HG02642 (cell line): ENCODE data around the gene FBXO9.

Source experiments
- ATAC-seq: cut with Tn5 transposase; IDR thresholded peaks from one replicate; pipeline ENCODE4 v1.9.1; 2021; ENCODE audit warnings: mild to moderate bottlenecking; ENCODE audit not compliant: unreplicated experiment, poor library complexity

The FBXO9 gene

DNA sequence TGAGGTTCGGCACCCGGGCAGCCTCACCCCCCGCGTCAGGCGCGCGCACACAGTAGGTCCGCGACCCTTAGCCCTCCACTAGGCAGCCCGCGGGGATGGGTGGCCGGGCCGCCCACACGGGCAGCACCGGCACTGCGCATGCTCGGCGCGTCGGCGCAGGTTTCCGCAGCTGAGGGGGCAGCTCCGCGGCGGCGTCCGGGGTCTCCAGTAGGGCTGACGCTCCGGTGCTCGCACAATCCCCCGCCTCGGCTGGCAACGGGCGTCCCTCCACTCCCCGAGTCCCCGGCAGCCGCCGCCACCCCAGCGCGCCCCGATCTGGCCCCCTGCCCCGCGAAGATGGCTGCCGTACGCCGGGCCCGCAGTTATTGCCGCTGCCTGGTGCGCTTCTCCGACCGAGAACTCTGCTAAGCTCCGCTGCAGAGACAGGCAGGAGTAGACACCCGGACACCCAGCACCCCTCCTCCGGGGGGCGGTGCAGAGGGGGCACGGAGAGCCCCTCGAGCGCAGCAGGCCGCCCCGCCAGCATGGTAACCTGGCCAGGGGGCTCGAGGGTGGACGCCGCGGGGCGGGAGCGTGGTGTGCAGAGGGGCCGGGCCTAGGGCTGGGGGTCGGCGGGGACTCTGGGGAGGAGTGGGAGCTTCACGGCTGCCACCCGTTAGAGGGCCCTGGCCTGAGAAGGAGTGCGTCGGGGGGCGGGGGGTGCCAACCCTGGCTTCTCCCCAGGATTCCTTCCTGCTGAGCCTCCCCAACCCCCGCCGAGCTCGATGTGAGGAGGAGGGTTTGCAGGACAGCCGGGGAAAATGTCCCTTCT is at the start of gene FBXO9:
FBXO9 (plus strand) TSS at position 139 of the 811 bp plus-strand sequence; CDS start at position 525, 386 bp downstream.
- peak; percentile 55 for ATAC-seq

DNA sequence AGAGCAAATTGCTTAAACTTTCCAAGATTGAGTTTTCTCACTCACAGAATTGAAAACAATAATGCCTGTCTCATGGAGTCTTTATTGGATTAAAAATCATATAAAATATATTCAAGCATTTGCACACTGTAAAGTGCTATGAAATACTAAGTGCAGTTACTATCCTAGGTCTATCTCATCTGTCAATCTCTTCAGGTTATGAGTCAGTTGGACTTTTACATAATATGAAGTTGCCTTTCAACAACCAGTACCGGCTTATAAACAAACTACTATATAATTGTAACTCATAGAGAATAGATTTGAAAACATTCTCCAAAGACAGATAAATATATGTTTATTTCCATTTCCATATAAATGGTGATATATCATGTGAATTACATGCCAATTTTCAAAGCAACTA is 49.7 kb upstream of the FBXO9 start:
- no peak for ATAC-seq

DNA sequence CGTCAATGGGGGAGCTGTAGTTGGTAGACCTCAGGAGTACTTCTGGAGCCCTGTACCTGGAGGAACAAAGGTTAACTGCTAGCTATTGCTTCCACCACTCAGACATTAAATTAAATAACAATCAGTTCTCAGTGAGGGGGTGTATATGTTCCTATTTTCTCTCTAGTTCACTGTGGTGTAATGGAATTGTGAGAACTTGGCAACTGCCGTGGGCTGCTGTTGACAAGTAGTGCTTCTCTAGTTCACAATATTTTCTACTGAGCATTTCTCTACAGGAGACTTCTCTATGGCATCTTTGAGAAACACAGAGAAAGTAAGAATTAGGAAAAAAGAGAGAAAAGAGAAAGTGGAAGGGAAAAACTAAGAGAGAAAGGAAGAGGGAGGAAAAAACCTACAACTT is 46.8 kb upstream of the FBXO9 start:
- no peak for ATAC-seq

DNA sequence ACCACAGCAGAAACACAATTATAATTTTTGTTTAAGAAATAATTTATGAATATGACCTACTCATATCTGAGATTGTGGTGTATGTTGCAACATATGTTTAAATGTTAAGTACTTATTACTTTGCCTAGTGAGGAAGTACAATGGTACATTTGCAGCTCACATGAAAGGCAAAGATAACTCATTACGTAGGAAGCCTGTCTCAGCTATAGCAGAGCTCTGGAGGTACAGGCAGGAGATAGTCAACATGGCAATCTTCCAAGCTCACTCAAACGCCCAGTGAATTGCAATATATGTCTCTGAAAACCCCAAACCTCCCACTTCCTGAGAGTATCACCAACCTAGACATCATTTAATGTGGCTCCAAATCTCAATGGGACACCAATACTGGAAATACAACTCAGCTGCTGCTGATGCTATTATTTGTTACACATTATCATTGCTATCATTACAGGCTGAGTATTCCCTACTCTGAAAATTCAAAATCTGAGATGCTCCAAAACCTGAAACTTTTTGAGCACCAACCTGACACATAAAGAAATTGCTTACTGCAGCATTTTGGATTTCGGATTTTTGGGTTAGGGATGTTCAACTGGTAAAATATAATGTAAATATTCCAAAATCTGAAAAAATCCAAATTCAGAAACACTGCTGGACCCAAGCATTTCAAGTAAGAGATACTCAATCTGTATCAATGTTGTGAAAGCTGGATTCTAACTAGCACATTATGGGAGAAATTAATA is 45.0 kb upstream of the FBXO9 start:
- ATAC-seq: no peak

- ATAC-seq: no peak
Measured at GRCh38 chr6:53023323-53023722, 41.9 kb upstream of the FBXO9 start.

GRCh38 chr6:53026526-53026925 is 38.7 kb upstream of the FBXO9 start:
- ATAC-seq: no peak

GRCh38 chr6:53027131-53027718 is 38.0 kb upstream of the FBXO9 start:
- no peak for ATAC-seq

GRCh38 chr6:53028467-53028866 is 36.7 kb upstream of the FBXO9 start:
- no peak for ATAC-seq

GRCh38 chr6:53029257-53029656 is 35.9 kb upstream of the FBXO9 start:
- no peak for ATAC-seq

DNA sequence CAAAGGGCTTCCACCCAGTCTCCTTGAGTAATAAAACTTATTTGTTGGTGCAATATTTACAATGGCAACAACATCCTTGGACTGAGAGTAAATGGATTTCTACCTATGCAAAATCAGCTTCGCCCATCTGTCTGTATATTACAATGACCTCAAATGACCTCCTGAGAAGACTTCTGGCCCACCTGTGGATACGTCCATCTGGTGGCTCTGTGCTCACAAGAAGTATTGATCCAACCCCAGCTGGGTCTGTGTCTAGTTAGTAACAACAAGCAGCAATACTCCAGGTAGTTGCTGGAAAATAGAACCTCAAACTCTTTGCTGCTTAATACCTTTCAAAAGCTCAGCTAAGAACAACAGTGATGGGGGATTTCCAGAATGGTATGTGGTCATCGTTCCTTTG is 35.4 kb upstream of the FBXO9 start:
- no peak for ATAC-seq

DNA sequence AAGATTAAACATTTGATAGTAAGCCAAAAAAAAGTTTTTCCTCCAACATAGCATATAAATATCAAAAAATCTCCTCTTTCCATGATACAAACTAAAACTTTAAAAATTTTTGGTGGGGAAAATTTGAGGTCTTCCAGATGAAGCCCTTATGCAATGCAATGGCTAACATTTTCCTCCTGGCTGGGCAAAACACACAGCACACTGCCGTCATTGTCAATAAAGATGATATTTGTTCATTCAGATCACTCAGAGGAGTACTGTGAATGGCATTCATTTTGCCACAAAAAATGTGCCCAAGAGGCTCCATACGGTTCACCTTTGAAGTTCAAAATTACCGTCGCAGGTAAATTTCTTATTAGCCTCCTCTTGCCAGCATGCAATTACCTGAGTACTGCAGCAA is 33.9 kb upstream of the FBXO9 start:
- ATAC-seq: no peak

- ATAC-seq: no peak
Measured at GRCh38 chr6:53032849-53033248, 32.4 kb upstream of the FBXO9 start.

GRCh38 chr6:53033764-53034163 is 31.4 kb upstream of the FBXO9 start:
- no peak for ATAC-seq

- ATAC-seq: no peak
Measured at GRCh38 chr6:53035549-53036213, 29.5 kb upstream of the FBXO9 start.

GRCh38 chr6:53038141-53038540 is 27.1 kb upstream of the FBXO9 start:
- ATAC-seq: no peak

- no peak for ATAC-seq
Measured at GRCh38 chr6:53038596-53038995, 26.6 kb upstream of the FBXO9 start.

DNA sequence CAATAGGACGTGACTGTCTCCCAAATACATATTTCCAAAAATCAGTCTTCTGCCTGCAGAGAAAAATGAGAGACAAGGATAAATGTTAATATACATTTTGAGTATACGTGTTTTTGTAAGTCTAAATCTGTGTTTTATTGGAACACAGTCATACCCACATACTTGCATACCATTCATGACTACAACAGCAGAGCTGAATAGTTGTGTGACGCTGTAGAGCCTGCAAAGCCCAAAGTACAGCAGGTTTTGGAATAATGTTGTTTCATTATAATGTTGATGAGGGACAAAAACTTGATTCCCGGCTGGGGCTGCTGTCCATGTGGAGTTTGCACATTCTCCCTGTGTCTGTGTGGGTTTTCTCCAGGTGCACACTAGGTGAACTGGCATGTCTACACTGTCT is 23.8 kb upstream of the FBXO9 start:
- no peak for ATAC-seq

- ATAC-seq: no peak
Measured at GRCh38 chr6:53042112-53042511, 23.1 kb upstream of the FBXO9 start.

DNA sequence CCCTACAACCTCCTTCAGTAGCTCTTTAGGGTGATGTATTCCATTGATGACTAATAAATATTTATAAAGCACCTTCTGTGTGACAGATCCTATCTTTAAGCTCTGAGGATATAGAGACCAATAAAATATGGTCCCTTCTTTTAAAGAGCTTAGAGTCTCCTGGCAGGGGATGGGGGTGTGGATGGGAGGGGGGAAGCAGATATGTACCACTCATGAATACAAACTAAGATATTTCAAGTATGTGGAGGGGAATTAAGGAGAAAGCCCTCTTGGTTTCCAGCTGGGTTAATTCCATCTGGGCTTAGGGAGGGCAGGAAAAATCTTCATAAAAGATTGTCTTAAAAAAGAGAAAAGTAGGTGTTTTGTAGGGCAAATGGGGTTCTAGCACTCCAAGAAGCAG is 21.6 kb upstream of the FBXO9 start:
- ATAC-seq: no peak

DNA sequence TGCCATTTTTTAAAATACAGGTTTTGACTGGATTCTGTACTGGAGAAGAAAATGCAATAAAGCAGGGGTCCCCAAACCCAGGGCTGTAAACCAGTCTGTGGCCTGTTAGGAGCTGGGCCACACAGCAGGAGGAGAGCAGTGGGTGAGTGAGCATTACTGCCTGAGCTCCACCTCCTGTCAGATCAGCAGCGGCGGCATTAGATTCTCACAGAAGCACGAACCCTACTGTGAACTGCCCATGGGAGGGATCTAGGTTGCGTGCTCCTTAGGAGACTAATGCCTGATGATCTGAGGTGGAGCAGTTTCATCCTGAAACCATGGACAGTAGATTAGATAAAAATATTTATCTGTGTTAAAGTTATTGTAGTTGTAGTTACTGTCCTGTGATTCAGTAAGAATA is 21.1 kb upstream of the FBXO9 start:
- ATAC-seq: no peak

GRCh38 chr6:53044572-53044971 is 20.6 kb upstream of the FBXO9 start:
- ATAC-seq: no peak
